HCEC 1CT (cell line): ENCODE measurements around the gene ASB17.
"Not testable (repeated sequence)": the region's sequence is repeated elsewhere in the genome, so short reads cannot be mapped to it uniquely, and the experiment has no call there.

Experiments used
- DNase-seq: peaks from one replicate; pipeline ENCODE4 v3.0.0-alpha.2; 2017

The ASB17 gene

GRCh38 chr1:75932304-75932703, at the start of gene ASB17:
Gene ASB17, minus strand, starts transcription at chr1:75932404. Its CDS starts 113 bp downstream, at chr1:75932291.
- DNase-seq: no peak

GRCh38 chr1:75980972-75981897, 49.0 kb upstream of the ASB17 start:
- no peak for DNase-seq

GRCh38 chr1:75970631-75971030, 38.4 kb upstream of the ASB17 start:
- DNase-seq: peak; percentile 79

- DNase-seq: peak; percentile 71
These were observed 37.3 kb upstream of the ASB17 start for GRCh38 chr1:75969550-75969949.

GRCh38 chr1:75967719-75968118, 35.5 kb upstream of the ASB17 start:
- no peak for DNase-seq

GRCh38 chr1:75964760-75965408, 32.7 kb upstream of the ASB17 start:
- peak; percentile 51 for DNase-seq

GRCh38 chr1:75964110-75964759, 32.0 kb upstream of the ASB17 start:
- peak; percentile 78 for DNase-seq

GRCh38 chr1:75954586-75954985, 22.4 kb upstream of the ASB17 start:
- peak; percentile 41 for DNase-seq

- DNase-seq: no peak
These were observed 21.3 kb upstream of the ASB17 start for GRCh38 chr1:75953461-75953860.

- DNase-seq: no peak
These were observed 19.8 kb upstream of the ASB17 start for GRCh38 chr1:75952016-75952415.

- DNase-seq: no peak
These were observed 18.0 kb upstream of the ASB17 start for GRCh38 chr1:75950176-75950575.

GRCh38 chr1:75943037-75943436, 10.8 kb upstream of the ASB17 start:
- not testable (repeated sequence) for DNase-seq

GRCh38 chr1:75937034-75937433, 4.8 kb upstream of the ASB17 start:
- DNase-seq: peak; percentile 78

- no peak for DNase-seq
These were observed 9.5 kb downstream of the ASB17 start for GRCh38 chr1:75922698-75923097.

- no peak for DNase-seq
These were observed 15.4 kb downstream of the ASB17 start for GRCh38 chr1:75916834-75917233.

- peak; percentile 59 for DNase-seq
These were observed 23.5 kb downstream of the ASB17 start for GRCh38 chr1:75908717-75909152.

GRCh38 chr1:75901371-75901770, 30.8 kb downstream of the ASB17 start:
- DNase-seq: no peak

GRCh38 chr1:75884437-75884836, 47.8 kb downstream of the ASB17 start:
- DNase-seq: no peak

- no peak for DNase-seq
These were observed 52.2 kb downstream of the ASB17 start for GRCh38 chr1:75879985-75880384.

GRCh38 chr1:75870951-75871350, 61.3 kb downstream of the ASB17 start:
- DNase-seq: no peak
